Esophagus muscularis mucosa (tissue), 4 donors: ENCODE results near the gene SULT1B1. TPM values are rescaled to one million over a fixed set of nuclear protein-coding genes. Genes with fewer than 3 reads are reported as not detected.

ENCODE experiments used
- DNase-seq: peaks from one replicate; pipeline ENCODE4 v3.0.0-alpha.2; 2017; ENCODE audit errors: extremely low spot score
- H3K27ac ChIP-seq, 4 donors: fragments of 200-600 bp; sonication (generic); replicated peaks in 1 of 4; 1 replicate in 3 of 4; 2 replicates in 1 of 4; pipeline ENCODE4 v1.5.1; 2016 to 2019; ENCODE audit warnings: mild to moderate bottlenecking in 1 of 4
- H3K27me3 ChIP-seq, 4 donors: fragments of 200-600 bp; sonication (generic); one replicate each; pipeline versions ENCODE4 v1.5.1 to v1.6.0; 2016 to 2019
- H3K36me3 ChIP-seq, 4 donors: fragments of 200-600 bp; sonication (generic); one replicate each; pipeline ENCODE4 v1.5.1; 2016 to 2019
- H3K4me1 ChIP-seq, 4 donors: fragments of 200-600 bp; sonication (generic); one replicate each; pipeline ENCODE4 v1.5.1; 2016 to 2019
- H3K4me3 ChIP-seq, 4 donors: fragments of 200-600 bp; sonication (generic); 1 replicate in 2 of 4; 2 replicates in 2 of 4; pipeline ENCODE4 v1.5.1; 2016 to 2019; ENCODE audit warnings: mild to moderate bottlenecking in 4 of 4, moderate library complexity in 1 of 4
- H3K9me3 ChIP-seq, 4 donors: fragments of 200-600 bp; sonication (generic); 1 replicate in 3 of 4; 2 replicates in 1 of 4; pipeline ENCODE4 v1.5.1; 2016 to 2019
- EP300 ChIP-seq: sonication (generic); formaldehyde crosslinking; IDR thresholded peaks from one replicate; pipeline ENCODE4 v1.6.1; 2017; ENCODE audit warnings: antibody characterized with exemption
- POLR2A ChIP-seq: fragments of 450-650 bp; IDR thresholded peaks from one replicate; pipeline ENCODE4 v1.6.1; 2017; ENCODE audit warnings: antibody characterized with exemption, moderate library complexity, mild to moderate bottlenecking, low read depth
- POLR2AphosphoS5 ChIP-seq, 2 donors: sonication (generic); formaldehyde crosslinking; IDR thresholded peaks; one replicate each; pipeline ENCODE4 v1.6.1; 2017; ENCODE audit warnings: antibody characterized with exemption in 2 of 2
- WGBS: methylation state at CpG from one replicate; pipeline ENCODE4 v1.1.5; 2018; 5-methylcytosine and 5-hydroxymethylcytosine counted together
- intact Hi-C: fragments of 100-400 bp; cut with DNase I; formaldehyde crosslinking; loops from one replicate; pipeline ENCODE4 v1.15.1; 2023
- total RNA-seq, 4 donors: library from RNA; depleted of rRNA; stranded (reverse); fragments of >200 nt; gene quantifications; one replicate each; pipeline versions ENCODE4 v1.1.0 to v1.2.1, GENCODE V29; 2016
- TF ChIP-seq, protein P1 (sequence below), 3 experiments: fragments of 200-600 bp in 2 of 3; fragments of 450-650 bp in 1 of 3; sonication (generic) in 2 of 3; IDR thresholded peaks; one replicate each; pipeline ENCODE4 v1.5.1; 2017 to 2019; ENCODE audit warnings: antibody characterized with exemption in 3 of 3, mild to moderate bottlenecking in 2 of 3, moderate library complexity in 1 of 3

The SULT1B1 gene
- total RNA-seq, 4 donors from 2014 or later: 0.34 to 0.99 (median 0.47) TPM

GRCh38 chr4:69786547-69786946, 26.1 kb upstream of the SULT1B1 start:
- WGBS: 88% methylated on average over 1 of the region's 1 CpG
- Histone ChIP-seq H3K9me3 (no peaks in the 10 kb centered on the region), H3K4me1 (no peaks in the 10 kb centered on the region), H3K4me3 (no peak overlapping the region), H3K27me3 (no peaks in the 10 kb centered on the region), H3K27ac (no peak overlapping the region), H3K36me3 (no peaks in the 10 kb centered on the region)
- TF ChIP-seq EP300 (no peak), POLR2A (no peak), POLR2AphosphoS5 (IDR thresholded peaks at IDR 0.05) (no peak)
- TF ChIP-seq, protein P1, sequence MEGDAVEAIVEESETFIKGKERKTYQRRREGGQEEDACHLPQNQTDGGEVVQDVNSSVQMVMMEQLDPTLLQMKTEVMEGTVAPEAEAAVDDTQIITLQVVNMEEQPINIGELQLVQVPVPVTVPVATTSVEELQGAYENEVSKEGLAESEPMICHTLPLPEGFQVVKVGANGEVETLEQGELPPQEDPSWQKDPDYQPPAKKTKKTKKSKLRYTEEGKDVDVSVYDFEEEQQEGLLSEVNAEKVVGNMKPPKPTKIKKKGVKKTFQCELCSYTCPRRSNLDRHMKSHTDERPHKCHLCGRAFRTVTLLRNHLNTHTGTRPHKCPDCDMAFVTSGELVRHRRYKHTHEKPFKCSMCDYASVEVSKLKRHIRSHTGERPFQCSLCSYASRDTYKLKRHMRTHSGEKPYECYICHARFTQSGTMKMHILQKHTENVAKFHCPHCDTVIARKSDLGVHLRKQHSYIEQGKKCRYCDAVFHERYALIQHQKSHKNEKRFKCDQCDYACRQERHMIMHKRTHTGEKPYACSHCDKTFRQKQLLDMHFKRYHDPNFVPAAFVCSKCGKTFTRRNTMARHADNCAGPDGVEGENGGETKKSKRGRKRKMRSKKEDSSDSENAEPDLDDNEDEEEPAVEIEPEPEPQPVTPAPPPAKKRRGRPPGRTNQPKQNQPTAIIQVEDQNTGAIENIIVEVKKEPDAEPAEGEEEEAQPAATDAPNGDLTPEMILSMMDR (IDR thresholded peaks at IDR 0.05): no peak
- intact Hi-C loops: no loop called here
- no peak for DNase-seq

DNA sequence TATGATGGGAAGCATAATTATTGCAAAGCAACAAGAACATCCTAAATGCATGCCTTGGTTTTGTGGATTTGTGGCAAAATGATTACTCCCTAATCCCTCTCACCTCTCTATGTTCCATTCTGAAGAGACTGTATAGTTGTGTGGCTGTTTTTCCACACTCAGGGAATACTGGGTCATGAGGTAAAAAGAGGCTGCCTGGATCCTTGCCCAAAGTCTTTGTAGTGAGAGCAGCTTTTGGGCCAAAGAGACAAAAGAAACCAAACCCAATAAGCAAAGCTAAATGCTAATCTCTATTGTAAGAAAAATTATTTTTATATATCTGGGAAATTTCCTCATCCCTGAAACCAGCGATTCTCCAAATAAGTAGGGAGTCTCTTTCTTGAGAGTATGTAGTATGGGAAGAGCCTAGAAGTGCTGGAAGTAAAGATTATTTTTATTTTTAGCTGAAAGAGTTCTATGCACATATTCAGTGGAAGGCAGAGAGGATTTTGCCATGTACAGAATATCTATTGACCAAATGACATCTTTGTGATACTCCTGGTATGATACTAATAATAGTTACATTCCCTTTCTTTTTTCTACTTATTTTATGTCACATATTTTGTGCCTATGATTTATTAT, 24.9 kb upstream of the SULT1B1 start:
- intact Hi-C loops: no loop called here
- no peaks in the 10 kb centered on the region for H3K4me1 ChIP-seq
- 70% methylated on average over 1 of the region's 1 CpG for WGBS
- no peak overlapping the region for H3K27ac ChIP-seq
- no peaks in the 10 kb centered on the region for H3K27me3 ChIP-seq
- DNase-seq: no peak
- TF ChIP-seq EP300 (no peak), POLR2A (no peak), POLR2AphosphoS5 (IDR thresholded peaks at IDR 0.05) (no peak)
- TF ChIP-seq, protein P1 (IDR thresholded peaks at IDR 0.05): no peak
- no peak overlapping the region for H3K4me3 ChIP-seq
- H3K36me3 ChIP-seq: no peaks in the 10 kb centered on the region
- no peaks in the 10 kb centered on the region for H3K9me3 ChIP-seq

DNA sequence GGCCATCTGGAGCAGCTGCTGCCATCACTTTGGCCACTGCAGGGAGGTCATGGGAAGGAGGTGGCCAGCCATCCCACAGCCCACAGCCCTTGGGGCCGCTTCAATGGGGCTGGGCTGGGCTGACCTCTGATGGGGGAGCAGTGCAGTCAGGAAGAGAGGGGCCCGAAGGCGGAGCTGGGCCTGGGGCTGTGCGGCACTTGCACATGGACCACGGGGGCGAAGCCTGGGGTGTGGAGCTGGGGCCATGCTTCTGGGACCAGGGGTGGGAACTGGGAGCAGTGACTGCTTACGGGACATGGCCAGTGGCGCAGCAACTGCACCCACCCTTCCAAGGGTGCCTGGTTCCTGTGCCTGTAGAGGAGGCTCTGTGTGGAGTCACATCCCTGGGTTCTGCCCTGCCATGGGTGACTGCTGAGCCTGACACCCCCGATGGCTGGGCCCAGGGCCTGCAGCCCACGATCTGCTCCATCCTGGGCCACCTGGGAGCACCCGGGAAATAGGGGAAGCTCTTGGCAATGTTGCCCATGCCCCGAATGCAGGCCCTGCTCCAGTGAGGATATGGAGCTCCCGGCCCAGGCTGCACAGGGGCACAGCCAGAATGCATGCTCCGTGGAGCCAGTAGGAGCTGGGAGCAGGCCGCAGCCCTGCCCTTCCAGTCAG, 22.4 kb upstream of the SULT1B1 start:
- H3K36me3 ChIP-seq: no peaks in the 10 kb centered on the region
- no peaks in the 10 kb centered on the region for H3K4me1 ChIP-seq
- intact Hi-C loops: no loop called here
- 83% methylated on average over 8 of the region's 15 CpGs for WGBS
- TF ChIP-seq POLR2AphosphoS5 (IDR thresholded peaks at IDR 0.05) (no peak), EP300 (no peak), POLR2A (no peak)
- TF ChIP-seq, protein P1 (IDR thresholded peaks at IDR 0.05): no peak
- no peak overlapping the region for H3K4me3 ChIP-seq
- no peak for DNase-seq
- no peaks in the 10 kb centered on the region for H3K9me3 ChIP-seq
- H3K27me3 ChIP-seq: no peaks in the 10 kb centered on the region
- no peak overlapping the region for H3K27ac ChIP-seq

DNA sequence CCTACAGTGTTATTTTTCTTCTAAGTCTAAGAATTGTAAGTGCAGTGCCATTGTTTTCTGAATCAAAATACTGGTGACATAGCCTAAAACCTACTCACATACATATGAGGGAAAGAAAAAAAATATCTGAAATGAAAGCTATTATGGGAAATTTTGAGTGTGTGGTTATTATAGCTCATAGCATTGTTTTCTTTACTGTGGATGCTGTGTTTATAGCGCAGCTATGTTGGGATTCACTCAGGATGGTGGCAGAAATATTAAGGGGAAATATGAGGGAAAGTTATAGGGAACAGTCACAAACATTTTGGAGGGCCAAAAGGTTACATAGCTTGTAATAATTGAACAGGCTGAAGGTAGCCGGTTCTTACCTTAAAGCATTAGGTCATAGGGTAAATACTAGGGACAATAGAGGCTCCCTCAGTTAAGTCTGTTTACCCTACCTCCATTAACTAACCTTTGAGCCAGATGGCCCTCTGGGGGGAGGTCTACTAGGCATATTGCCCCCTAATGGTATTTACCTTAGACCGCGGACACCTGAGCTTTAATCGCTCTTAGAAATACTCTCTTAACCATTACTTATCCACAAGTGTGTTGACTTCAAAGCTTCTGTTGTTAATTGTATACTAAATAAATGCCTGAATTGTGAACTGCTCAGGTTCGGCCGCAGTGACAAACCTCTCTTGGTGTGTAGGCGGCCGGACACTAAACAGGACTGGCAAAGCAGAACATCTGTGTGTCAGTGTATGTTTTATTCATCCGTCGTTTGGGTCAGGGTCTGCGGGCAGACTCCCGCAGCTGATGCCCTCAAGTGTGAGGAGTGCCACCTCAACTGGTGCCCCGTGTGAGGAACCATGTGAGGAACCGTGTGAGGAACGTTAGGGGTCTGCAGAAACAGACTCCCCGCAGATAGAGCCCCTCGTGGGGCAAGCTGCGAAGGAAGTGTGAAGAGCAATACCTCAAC, 21.3 kb upstream of the SULT1B1 start:
- intact Hi-C loops: no loop called here
- DNase-seq: no peak
- Histone ChIP-seq H3K36me3 (no peaks in the 10 kb centered on the region), H3K4me1 (no peaks in the 10 kb centered on the region), H3K9me3 (no peaks in the 10 kb centered on the region), H3K27ac (no peak overlapping the region), H3K27me3 (no peaks in the 10 kb centered on the region), H3K4me3 (no peak overlapping the region)
- TF ChIP-seq EP300 (no peak), POLR2A (no peak), POLR2AphosphoS5 (IDR thresholded peaks at IDR 0.05) (no peak)
- TF ChIP-seq, protein P1 (IDR thresholded peaks at IDR 0.05): no peak
- WGBS: 89% methylated on average over 19 of the region's 19 CpGs
